HG03025 (cell line): Measurements from ENCODE around the gene ATF4.

Experiments used
- ATAC-seq: cut with Tn5 transposase; IDR thresholded peaks from one replicate; pipeline ENCODE4 v1.9.1; 2021; ENCODE audit warnings: mild to moderate bottlenecking, moderate library complexity; ENCODE audit not compliant: unreplicated experiment, low FRiP score

Gene ATF4

DNA sequence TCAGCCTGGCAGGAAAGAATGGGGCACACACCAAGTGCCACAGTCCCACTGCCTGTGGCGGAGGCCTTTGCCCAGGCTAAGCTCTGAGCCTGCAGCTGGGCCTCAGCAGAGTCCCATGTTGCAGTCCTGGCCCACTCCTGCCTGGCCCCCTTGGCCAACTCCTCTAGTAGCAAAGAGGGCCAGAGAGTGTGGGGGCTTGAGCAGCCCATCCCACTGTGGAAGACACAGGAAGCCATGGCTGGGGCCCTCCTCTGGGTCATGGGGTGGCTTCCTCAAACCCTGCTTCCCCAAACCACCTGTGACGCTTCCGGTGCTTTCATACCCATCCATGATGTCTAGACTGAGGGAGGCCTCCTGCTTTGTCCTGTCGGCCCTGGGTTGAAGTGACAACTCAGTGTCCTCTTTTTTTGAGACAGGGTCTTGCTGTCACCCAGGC, 6.4 kb downstream of the ATF4 start:
- no peak for ATAC-seq

- no peak for ATAC-seq
Observed at GRCh38 chr22:39527481-39527961, 7.2 kb downstream of the ATF4 start.

- ATAC-seq: no peak
Observed at GRCh38 chr22:39528080-39528661, 7.8 kb downstream of the ATF4 start.

DNA sequence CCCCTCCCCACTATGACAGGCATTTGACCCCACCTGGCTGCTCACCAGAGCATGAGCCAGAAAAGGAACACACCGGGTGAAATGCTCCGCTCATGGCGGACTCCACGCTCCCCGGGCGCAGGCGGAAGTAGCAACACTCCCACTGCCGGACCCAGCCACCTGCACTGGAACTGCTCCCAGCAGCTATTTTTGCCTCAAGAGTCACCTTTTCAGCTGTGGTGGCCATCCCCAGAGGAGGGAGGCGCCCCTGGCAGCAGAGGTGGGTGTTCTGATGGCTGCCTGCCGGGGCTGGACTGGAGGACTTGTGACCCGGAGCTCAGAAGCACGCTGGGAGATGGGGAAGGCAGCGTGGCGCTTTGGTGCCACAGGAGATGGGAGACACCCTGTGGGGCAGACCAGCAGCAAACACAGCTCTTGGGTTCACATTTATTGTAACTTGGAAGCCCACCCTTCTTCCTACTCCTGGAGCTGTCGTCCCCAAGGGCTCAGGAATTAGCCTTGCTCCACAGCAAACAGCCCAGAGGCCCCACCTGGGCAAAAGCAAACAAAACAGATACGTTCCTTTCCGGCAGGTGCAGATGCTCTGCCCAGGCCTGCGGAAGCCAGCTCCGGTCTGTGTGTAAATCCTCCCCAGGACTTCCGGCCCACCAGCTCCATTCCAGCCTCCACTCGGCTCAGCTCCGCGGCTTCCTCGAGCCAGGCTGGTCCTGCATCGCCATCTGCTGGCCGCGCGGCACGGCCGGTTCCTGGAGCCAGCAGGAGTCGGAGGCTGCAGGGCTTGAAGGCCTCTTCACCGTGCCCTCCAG, 8.5 kb downstream of the ATF4 start:
- ATAC-seq: no peak

GRCh38 chr22:39529487-39529851, 9.1 kb downstream of the ATF4 start:
- ATAC-seq: no peak

- ATAC-seq: no peak
Observed at GRCh38 chr22:39530116-39530515, 9.8 kb downstream of the ATF4 start.

DNA sequence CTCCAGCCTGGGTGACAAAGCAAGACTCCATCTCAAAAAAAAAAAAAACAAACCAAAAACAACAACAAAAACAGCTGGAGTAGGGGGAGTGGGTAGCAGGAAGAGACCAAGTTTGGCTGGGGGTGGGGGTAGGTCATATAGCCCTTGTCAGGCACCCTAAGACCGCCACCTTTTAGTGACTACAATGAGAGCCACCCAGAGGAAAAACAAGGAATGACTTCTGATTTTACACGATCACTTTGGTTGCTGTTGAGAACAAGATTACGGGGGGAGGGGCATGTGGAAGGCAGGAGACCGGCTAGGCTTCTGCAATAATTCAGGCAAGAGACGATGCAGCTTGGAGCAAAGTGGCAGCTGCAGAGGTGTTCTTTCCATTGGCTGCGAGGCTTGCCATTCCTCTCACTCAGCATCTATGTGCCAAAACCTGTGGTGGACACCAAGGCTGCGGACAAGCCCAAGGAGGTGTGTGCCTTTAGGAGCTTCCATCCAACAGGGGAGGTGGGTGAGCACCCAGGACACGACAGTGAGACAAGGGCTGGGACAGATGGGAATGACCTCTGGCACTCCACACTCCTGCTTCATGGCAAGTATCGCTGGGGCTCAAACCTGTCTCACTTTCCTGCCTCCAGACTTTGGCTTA, 10.4 kb downstream of the ATF4 start:
- no peak for ATAC-seq

DNA sequence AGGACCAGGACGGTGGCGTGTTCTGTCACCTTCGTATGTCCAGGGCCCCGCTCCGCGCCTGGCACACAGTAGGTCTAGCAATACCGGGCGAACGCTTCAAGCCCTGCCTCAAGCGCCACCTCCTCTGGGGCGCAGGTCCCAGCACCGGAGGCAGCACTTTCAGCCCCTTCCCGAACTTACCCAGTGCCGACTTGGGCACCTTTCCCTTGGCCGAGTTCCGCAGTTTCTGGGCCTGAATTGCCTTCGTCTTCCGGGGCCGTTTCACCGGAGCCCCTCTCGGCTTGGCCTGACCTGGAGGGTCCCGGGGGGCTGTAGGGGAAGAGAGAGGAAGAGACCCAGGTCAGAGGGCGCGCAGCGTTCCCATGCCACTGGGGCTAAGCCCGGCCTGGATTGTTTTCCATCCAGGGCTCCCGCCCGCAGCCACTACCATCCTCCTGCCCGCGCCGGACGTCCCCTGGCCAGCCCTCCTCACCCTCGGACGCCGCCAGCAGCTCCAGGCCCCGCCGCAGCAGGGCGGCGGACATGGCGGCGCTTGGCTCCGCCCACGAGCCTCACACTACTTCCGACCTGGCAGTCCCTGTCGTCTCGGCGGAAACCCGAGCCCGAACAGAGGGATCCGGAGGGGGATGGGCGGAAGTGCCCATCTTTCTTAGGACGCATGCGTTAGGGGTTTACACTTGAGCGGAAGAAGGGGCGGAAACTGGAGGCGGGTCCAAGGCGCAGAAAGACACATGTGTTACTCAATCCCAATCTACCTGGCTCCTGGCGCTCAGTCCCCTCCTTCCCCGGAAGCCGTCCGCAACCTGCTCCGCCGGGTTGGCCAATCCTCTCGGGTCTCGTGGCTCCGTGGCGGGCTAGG, 12.1 kb downstream of the ATF4 start, which contains the start of gene RPS19BP1:
TSS of gene RPS19BP1 (minus strand) at position 534 of the 859 bp plus-strand sequence. CDS start at position 524, 10 bp downstream.
- ATAC-seq: peak; percentile 65

- ATAC-seq: no peak
Observed at GRCh38 chr22:39534092-39534506, 13.7 kb downstream of the ATF4 start.

GRCh38 chr22:39534591-39535356, 14.4 kb downstream of the ATF4 start:
- no peak for ATAC-seq

- no peak for ATAC-seq
Observed at GRCh38 chr22:39535357-39535725, 15.0 kb downstream of the ATF4 start.

DNA sequence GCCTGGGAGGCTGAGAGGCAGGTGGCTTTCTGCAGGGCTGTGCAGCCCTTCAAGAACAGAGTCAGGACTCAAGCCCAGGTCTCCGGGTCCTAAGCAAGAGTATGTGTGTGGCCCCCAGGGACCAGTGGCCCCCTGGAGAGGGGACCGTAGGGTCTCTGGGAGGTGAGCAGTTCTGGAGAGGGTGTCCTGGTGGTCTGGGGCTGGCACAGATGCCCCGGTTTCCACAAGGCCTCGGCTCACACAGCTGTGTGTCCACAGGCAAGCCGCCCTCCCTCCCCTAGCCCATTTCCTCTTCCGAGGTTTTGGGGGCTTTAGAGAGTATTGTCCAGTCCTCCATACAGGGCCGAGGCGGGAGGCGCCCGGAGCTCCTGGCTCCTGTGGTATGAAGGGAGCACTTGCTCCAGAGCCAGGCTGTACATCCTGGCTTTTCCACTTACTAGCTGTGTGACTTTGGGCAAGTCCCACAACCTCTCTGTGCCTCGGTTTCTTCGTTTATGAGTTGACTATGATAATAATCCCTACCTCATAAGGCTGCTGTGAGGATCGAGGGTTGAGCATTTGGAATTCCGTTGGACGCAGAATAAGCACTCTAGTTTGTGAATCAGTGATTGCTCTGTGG, 15.6 kb downstream of the ATF4 start:
- no peak for ATAC-seq

DNA sequence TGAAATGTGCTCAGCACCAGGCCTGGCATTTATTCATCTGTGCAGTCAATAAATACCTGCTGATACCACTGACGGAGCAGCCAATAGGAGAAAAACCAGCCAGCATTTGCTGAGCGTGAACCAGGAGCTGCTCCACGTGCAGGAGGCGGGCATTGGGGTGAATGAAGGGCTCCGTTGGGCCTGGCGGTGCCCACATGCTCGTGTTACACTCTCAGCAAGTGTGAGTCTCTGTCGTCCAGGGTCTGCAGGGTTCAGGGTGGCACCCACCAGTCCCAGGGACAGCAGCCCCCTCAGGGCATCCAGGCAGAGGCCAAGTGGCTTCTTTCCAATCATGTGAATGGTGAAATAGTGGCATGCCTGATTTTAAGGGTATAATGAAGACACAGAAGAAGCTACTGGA, 16.3 kb downstream of the ATF4 start:
- ATAC-seq: no peak

DNA sequence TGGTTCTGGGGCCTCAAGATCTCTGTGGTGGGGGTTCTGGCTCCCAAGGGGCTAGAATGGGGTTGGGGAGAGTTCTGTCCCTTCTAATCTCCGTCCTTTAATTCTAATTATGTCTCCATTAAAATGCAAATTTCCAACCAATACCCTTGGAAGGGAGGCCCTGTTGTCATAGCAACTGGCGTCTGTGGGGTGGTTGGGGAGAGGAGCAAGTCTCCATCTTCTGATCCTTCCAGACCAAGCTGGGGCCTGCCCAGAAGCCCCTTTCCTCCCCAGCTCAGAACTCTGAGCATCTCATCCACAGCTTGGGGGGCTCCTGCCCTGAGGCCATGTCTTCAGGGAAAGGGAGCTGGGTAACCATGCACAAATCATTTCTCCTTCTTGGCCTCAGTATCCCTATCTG, 17.6 kb downstream of the ATF4 start:
- ATAC-seq: no peak

- ATAC-seq: no peak
Observed at GRCh38 chr22:39543095-39543494, 22.7 kb downstream of the ATF4 start.

GRCh38 chr22:39545386-39546365, 25.3 kb downstream of the ATF4 start:
- no peak for ATAC-seq

- ATAC-seq: no peak
Observed at GRCh38 chr22:39546889-39547586, 26.7 kb downstream of the ATF4 start.

DNA sequence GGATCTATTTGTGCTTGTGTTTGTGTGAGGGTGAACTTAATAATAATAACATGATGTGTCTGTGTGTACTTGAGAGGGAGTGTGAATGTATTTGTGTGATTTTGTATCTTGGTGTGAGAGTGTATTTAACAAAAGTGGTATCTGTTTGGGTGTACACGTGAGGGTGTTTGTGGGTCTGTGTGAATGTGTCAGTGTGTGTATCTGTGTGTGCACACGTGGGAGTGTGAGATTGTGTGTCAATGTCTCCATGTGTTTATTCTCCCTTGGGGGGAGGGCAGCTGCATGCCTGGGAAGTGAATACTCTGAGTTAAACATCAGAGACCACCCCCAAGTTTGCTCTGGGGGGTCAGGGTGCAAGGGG, 27.2 kb downstream of the ATF4 start:
- no peak for ATAC-seq
